Cardiac septum (tissue), 1 donor: Measurements from ENCODE around the gene KIRREL3. TPM values are rescaled to one million over a fixed set of nuclear protein-coding genes. Genes with fewer than 3 reads are reported as not detected.
A peak's percentile ranks its signal among the peaks of the same experiment; 100 is the strongest.

ENCODE experiments used
- DNase-seq: peaks from one replicate; pipeline ENCODE4 v3.0.0-alpha.2; 2020; ENCODE audit warnings: low spot score
- intact Hi-C: fragments of 100-400 bp; cut with DNase I; formaldehyde crosslinking; loops from one replicate; pipeline ENCODE4 v1.14.0; 2022
- total RNA-seq: library from RNA; stranded (reverse); fragmentation: NEBNext Ultra II Directional; extraction: Animal tissue kit (Norgen Biotek cat#: 25700); gene quantifications from one replicate; pipeline ENCODE4 v1.2.1, GENCODE V29; 2021
- donor health status: DM: no; HTN: no; CAD: no.

KIRREL3 gene
- total RNA-seq, 1 donor from 2014 or later: 0.30 TPM

GRCh38 chr11:126496576-126497337 lies 503.8 kb downstream of the KIRREL3 start:
- no peak for DNase-seq
- intact Hi-C loops: no loop called here

GRCh38 chr11:126495281-126496220 lies 505.0 kb downstream of the KIRREL3 start:
- intact Hi-C loops: no loop called here
- no peak for DNase-seq

GRCh38 chr11:126494831-126495230 lies 505.7 kb downstream of the KIRREL3 start:
- intact Hi-C loops: no loop called here

GRCh38 chr11:126492331-126493082 lies 508.1 kb downstream of the KIRREL3 start:
- intact Hi-C loops: no loop called here
- no peak for DNase-seq

More at GRCh38 chr11:126494831-126495230, 505.7 kb downstream of the KIRREL3 start:
- no peak for DNase-seq

- intact Hi-C loops: no loop called here
- DNase-seq: no peak
These were observed 509.5 kb downstream of the KIRREL3 start for GRCh38 chr11:126491092-126491491.

- no peak for DNase-seq
- intact Hi-C loops: no loop called here
These were observed 510.5 kb downstream of the KIRREL3 start for GRCh38 chr11:126489836-126490660.

GRCh38 chr11:126488591-126489370 lies 511.8 kb downstream of the KIRREL3 start:
- intact Hi-C loops: no loop called here
- no peak for DNase-seq

- intact Hi-C loops: no loop called here
- DNase-seq: no peak
These were observed 512.9 kb downstream of the KIRREL3 start for GRCh38 chr11:126487711-126488110.

GRCh38 chr11:126485986-126486635 lies 514.5 kb downstream of the KIRREL3 start:
- intact Hi-C loops: no loop called here
- DNase-seq: no peak

GRCh38 chr11:126485021-126485792 lies 515.4 kb downstream of the KIRREL3 start:
- DNase-seq: no peak
- intact Hi-C loops: no loop called here

- DNase-seq: no peak
- intact Hi-C loops: no loop called here
These were observed 516.3 kb downstream of the KIRREL3 start for GRCh38 chr11:126484266-126484665.

GRCh38 chr11:126483621-126484195 lies 516.9 kb downstream of the KIRREL3 start:
- no peak for DNase-seq
- intact Hi-C loops: no loop called here

- intact Hi-C loops: no loop called here
- no peak for DNase-seq
These were observed 517.9 kb downstream of the KIRREL3 start for GRCh38 chr11:126482586-126483108.

GRCh38 chr11:126481303-126481680 lies 519.3 kb downstream of the KIRREL3 start:
- no peak for DNase-seq

GRCh38 chr11:126480410-126481302 lies 519.9 kb downstream of the KIRREL3 start:
- intact Hi-C loops: loop anchor here (1.0 kb wide), 2 partner anchors 39 to 171 kb away; no protein-coding TSS in a partner anchor
- DNase-seq: peak; percentile 88

More at GRCh38 chr11:126481303-126481680, 519.3 kb downstream of the KIRREL3 start:
- intact Hi-C loops: no loop called here
